GM12892 (cell line): ENCODE measurements around the gene PHF1.

ENCODE experiments used
- DNase-seq: peaks from one replicate; pipeline ENCODE4 v3.0.0; 2011; ENCODE audit not compliant: insufficient read length
- FAIRE-seq: peaks from 2 replicates; lab custom pipeline; 2011; peaks lifted over from hg19 to GRCh38; lab: Jason Lieb, UNC
- POLR2A ChIP-seq: IDR thresholded peaks from 2 replicates; pipeline ENCODE4 v1.6.1; 2011; ENCODE audit warnings: low read depth, low read length, control low read depth
- POLR2AphosphoS5 ChIP-seq: IDR thresholded peaks from 2 replicates; pipeline ENCODE4 v1.6.1; 2011; ENCODE audit warnings: low read depth, low read length, control low read depth
- TAF1 ChIP-seq: IDR thresholded peaks from 2 replicates; pipeline ENCODE4 v1.6.1; 2011; ENCODE audit warnings: low read depth, mild to moderate bottlenecking, control low read depth, low read length, borderline replicate concordance

The PHF1 gene

DNA sequence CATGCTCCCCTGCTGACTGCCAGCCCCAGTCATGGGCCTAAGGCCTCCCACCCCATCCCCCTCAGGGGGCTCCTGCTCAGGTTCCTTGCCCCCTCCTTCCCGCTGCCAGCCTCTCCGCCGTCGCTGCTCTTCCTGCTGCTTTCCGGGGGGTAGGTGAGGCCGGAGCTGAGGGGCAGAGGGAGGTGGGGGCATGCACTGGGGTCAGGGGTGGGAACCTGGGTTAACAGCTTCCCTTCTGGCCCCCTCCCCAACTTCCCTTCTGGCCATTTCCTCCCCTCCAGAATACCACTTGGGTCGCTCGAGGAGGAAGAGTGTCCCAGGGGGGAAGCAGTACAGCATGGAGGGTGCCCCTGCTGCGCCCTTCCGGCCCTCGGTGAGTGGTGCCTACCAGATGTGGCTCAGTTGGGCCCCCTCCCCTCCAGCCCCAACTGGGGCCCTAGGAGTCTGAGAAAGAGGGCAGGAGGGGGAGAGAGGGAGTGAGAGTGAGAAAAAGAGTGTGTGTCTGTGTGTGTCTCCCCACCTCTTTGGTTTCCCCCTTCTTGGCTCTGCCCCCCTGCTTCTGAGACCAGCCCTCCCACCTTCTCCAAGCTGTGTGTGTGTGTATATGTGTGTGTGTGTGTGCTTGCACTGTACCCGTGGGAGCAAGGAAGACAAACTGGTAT is 21.2 kb downstream of the PHF1 start:
- FAIRE-seq, result peak; percentile 44
- TF ChIP-seq POLR2AphosphoS5 (no peak), POLR2A (no peak), TAF1 (no peak)
- DNase-seq, result no peak

DNA sequence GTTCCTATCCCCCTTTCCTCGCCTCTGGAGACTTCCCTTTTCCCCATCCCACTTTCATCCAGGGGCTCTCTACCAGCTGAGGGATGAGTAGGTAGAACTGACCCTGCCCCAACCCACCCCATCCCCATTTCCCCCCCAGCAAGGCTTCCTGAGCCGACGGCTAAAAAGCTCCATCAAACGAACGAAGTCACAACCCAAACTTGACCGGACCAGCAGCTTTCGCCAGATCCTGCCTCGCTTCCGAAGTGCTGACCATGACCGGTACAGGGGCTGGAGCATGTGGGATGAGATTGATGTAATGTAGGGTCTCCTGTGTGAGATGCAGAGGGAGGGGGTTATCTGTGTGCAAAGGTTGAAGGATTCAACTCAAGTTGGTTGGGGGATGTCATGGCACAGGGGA is 21.7 kb downstream of the PHF1 start:
- no peak for TF ChIP-seq POLR2AphosphoS5
- TF ChIP-seq POLR2A, result no peak
- no peak for TF ChIP-seq TAF1
- DNase-seq, result no peak
- FAIRE-seq, result no peak

DNA sequence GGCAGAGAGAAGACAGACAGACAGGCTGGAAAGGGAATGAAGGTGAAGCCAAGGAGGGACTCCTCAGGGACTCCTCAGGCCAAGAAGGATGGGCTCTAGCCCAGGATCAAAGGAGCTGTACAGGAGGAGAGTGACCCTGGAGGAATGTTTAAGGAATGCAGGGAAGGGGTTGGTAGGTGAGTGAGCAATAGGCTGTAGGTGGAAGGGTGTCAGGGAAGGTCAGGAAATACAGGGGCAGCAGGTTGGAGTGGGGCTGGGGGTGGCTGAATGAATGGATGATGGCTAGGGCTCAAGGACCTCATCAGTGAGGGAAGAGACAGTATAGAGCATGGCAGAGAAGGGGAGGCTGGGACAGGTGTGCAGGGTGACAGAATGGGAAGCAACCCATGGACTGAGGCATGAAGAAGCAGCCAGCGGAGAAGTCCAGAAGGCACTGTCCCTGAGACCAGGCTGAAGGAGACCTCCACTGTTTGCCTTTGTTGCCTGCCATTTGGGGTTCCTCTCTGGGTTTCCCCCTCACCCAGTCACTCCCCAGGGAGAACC is 22.3 kb downstream of the PHF1 start:
- FAIRE-seq (no peak), DNase-seq (no peak)
- TF ChIP-seq POLR2AphosphoS5 (no peak), POLR2A (no peak), TAF1 (no peak)

DNA sequence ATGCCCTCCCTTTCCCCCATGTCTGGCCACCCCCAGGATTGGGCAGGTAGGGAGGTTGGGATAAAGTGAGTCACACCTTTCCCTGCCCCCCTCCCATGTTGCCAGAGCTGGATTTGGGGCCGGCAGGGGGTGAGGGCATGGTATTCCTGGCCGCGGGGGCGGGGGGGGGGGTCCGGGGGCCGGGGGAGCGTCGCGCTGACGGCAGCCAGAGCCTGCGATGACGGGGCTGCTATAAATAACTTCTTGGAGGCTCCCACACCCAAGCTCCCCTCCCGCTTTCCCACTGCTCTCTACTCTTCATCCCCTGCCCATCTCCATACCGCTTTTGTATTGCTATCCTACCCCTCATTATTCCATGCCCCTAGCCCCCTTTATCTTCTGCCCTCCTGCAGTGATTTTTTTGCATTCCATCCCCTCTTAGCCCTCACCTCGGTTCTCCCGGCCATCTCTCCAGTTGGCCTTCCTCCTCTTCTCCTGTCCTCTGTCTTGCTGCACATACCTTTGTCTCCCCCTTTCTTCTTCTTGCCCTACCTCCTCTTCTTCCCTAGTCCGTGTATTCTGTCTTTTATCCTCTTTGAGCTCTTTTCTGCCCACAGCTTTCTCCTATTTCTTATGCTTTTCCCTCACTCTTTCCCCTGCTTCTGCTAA is 22.9 kb downstream of the PHF1 start:
- FAIRE-seq (no peak), DNase-seq (no peak)
- no peak for TF ChIP-seq POLR2A
- TF ChIP-seq POLR2AphosphoS5, result no peak
- no peak for TF ChIP-seq TAF1

DNA sequence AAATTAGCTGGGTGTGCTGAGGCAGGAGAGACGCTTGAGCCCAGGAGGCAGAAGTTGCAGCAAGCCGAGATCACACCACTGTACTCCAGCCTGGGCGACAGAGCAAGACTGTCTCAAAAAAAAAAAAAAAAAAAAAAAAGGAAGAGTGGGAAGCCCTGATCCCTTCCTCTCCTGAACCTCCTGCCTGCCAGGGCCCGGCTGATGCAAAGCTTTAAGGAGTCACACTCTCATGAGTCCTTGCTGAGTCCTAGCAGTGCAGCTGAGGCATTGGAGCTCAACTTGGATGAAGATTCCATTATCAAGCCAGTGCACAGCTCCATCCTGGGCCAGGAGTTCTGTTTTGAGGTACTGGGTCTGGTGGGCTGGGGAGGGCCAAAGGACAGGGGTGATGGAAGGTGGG is 24.1 kb downstream of the PHF1 start:
- no peak for TF ChIP-seq TAF1
- no peak for TF ChIP-seq POLR2A
- TF ChIP-seq POLR2AphosphoS5, result no peak
- no peak for FAIRE-seq

DNA sequence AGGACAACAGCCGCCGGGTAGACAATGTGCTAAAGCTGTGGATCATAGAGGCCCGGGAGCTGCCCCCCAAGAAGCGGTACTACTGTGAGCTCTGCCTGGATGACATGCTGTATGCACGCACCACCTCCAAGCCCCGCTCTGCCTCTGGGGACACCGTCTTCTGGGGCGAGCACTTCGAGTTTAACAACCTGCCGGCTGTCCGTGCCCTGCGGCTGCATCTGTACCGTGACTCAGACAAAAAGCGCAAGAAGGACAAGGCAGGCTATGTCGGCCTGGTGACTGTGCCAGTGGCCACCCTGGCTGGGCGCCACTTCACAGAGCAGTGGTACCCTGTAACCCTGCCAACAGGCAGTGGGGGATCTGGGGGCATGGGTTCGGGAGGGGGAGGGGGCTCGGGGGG is 26.9 kb downstream of the PHF1 start:
- FAIRE-seq, result no peak
- DNase-seq, result no peak
- TF ChIP-seq POLR2A (no peak), TAF1 (no peak), POLR2AphosphoS5 (no peak)

More for the DNA sequence above, 24.1 kb downstream of the PHF1 start:
- DNase-seq, result no peak

DNA sequence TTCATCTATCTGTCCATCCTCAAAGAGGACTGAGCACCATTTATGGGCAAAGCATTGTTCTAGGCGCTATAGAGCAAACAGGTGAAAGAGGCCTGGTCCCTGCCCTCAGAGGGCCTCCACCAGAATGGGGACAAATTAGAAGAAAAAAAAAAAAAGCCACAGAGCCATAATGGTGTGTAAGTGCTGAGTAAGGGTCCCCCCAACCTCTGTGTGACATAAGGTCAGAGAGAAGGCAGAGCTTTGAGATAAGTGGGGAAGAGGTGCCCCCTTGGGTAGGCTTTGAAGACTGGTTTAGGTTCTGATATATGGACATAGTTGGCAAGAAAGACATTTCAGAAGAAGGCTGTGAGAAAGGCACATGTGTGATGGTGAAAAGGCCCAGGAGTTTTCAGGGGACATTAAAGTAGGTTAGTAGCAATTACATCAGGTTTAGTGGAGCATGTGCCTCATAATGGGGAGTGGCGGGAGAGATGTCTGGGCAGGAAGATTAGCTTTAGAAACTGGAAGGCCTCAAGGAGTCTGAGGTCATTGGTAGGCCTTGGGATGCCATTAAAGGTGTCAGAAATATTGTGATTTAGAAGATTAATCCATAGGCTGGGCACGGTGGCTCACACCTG is 28.3 kb downstream of the PHF1 start:
- FAIRE-seq, result no peak
- TF ChIP-seq POLR2AphosphoS5, result no peak

DNA sequence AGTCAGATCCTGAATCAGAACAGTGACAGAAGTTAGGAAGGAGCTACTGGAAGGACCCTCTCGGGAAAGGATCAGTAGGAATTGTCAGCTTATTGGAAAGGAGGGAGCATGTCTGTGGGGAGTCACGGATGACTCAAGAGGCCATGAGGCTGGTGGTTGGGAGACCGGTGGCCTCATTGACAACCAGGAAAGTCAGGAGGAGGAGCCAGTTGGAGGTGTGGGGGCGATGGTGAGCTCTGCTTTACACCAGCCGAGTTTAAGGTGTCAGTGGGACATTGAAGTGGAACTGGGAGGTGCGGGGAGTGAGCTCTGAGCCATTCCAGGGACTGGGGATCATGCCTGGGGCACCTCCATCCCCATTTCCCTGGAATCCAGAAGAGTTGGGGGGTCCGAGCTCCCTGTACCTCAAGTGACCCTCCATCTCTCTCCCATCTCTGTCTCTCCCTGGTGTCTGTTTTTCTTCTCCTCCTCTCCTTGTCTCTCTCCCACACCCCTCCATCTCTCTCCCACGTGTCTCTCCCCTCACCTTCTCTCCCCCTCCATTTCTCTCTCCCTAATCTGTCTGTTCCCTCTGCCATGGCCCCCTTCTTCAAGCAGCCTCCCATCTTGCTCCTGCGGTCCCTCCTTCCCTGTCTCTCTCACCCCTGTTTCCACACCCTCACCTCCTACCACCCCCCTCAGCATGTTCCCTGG is 29.3 kb downstream of the PHF1 start:
- no peak for FAIRE-seq
- no peak for TF ChIP-seq POLR2A
- TF ChIP-seq TAF1, result no peak
- TF ChIP-seq POLR2AphosphoS5, result no peak
- no peak for DNase-seq

More for the DNA sequence above, 28.3 kb downstream of the PHF1 start:
- DNase-seq, result no peak

DNA sequence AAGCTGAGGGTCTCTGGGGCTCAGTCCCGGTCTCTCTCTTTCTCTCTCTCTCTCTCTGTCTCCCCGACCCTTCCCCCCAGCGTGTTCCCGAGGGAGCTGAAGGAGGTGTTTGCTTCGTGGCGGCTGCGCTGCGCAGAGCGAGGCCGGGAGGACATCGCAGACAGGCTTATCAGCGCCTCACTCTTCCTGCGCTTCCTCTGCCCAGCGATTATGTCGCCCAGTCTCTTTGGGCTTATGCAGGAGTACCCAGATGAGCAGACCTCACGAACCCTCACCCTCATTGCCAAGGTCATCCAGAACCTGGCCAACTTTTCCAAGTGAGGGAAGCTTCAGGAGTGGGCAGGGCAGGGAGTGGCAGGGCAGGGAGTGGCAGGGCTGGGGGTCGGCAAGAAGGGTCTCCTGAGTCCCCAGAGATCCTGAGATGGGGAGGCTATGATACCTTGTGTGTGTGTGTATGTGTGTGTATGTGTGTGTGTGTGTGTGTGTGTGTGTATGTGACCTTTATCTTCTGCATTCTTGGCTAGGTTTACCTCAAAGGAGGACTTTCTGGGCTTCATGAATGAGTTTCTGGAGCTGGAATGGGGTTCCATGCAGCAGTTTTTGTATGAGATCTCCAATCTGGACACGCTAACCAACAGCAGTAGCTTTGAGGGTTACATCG is 30.0 kb downstream of the PHF1 start:
- TF ChIP-seq POLR2AphosphoS5, result no peak
- no peak for TF ChIP-seq POLR2A
- TF ChIP-seq TAF1, result no peak
- DNase-seq, result no peak
- FAIRE-seq, result no peak

DNA sequence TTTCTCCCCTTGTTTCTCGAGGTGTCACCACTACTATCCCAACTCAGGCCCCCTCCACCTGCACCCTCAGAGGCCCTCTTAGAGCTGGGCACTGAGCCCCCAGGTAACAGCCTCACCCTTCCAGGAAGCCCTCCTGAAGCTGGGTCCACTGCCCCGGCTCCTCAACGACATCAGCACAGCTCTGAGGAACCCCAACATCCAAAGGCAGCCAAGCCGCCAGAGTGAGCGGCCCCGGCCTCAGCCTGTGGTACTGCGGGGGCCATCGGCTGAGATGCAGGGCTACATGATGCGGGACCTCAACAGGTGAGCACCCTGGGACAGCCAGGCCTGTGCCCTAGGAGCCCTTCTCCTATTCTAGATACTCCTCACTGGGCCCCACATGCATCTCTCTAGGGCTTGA is 30.6 kb downstream of the PHF1 start:
- no peak for TF ChIP-seq POLR2AphosphoS5
- no peak for TF ChIP-seq TAF1
- no peak for TF ChIP-seq POLR2A
- FAIRE-seq (no peak), DNase-seq (no peak)

DNA sequence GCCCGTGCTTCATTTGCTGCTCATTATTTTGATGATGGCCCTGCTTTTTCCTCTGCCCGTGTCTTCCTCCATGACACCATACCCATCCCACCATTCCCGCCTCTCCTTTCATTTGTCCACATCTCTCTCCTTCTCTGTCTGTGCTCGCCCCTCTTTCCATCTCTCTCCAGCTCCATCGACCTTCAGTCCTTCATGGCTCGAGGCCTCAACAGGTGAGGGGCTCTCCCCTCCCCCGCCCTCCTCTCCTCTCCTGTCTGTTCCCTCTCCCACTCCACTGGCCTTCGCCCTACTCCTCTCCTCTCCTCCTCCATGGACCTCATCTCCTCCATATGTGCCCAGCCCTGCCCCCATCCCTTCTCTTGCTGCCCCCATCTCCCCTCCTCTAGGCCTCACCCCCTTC is 31.5 kb downstream of the PHF1 start:
- FAIRE-seq, result no peak
- TF ChIP-seq TAF1 (no peak), POLR2AphosphoS5 (no peak), POLR2A (no peak)

More for the DNA sequence above, 31.5 kb downstream of the PHF1 start:
- no peak for DNase-seq
